GM23338 (cell line): Measurements from ENCODE around the gene RS1. TPM values are rescaled to one million over a fixed set of nuclear protein-coding genes. Genes with fewer than 3 reads are reported as not detected.

Source experiments
- ATAC-seq: fragments of 200-7000 bp; cut with Tn5 transposase; 3 replicates; pipeline ENCODE4 v1.9.1; 2020
- DNase-seq: peaks from one replicate; pipeline ENCODE4 v3.0.0-alpha.2; 2015; ENCODE audit warnings: low spot score
- H2AFZ ChIP-seq: fragments of 200-600 bp; sonication (generic); 2 replicates; pipeline ENCODE4 v1.8.0; 2016; ENCODE audit warnings: antibody characterized with exemption, mild to moderate bottlenecking, moderate library complexity
- H3F3A ChIP-seq: fragments of 200-600 bp; sonication (generic); replicated peaks from 2 replicates; pipeline ENCODE4 v1.8.0; 2017; ENCODE audit warnings: antibody characterized with exemption, mixed run types, low read depth
- H3K27ac ChIP-seq: fragments of 200-600 bp; sonication (generic); 2 replicates; pipeline ENCODE4 v1.6.1; 2016; ENCODE audit warnings: low read depth
- H3K27me3 ChIP-seq: fragments of 200-600 bp; sonication (generic); 2 replicates; pipeline ENCODE4 v1.8.0; 2016; ENCODE audit warnings: mild to moderate bottlenecking, mixed run types, moderate library complexity; ENCODE audit not compliant: insufficient read depth
- H3K36me3 ChIP-seq: fragments of 200-600 bp; sonication (generic); 2 replicates; pipeline ENCODE4 v1.8.0; 2016; ENCODE audit warnings: mild to moderate bottlenecking; ENCODE audit not compliant: insufficient read depth
- H3K4me1 ChIP-seq: fragments of 200-600 bp; sonication (generic); 2 replicates; pipeline ENCODE4 v1.8.0; 2016; ENCODE audit warnings: mild to moderate bottlenecking, moderate library complexity; ENCODE audit not compliant: insufficient read depth
- H3K4me2 ChIP-seq: fragments of 200-600 bp; sonication (generic); 2 replicates; pipeline ENCODE4 v1.7.1; 2017; ENCODE audit warnings: mixed run types
- H3K4me3 ChIP-seq: fragments of 200-600 bp; sonication (generic); 2 replicates; pipeline ENCODE4 v1.6.1; 2016; ENCODE audit warnings: mixed run types
- H3K79me2 ChIP-seq: fragments of 200-600 bp; sonication (generic); replicated peaks from 2 replicates; pipeline ENCODE4 v1.8.0; 2017; ENCODE audit warnings: mild to moderate bottlenecking; ENCODE audit not compliant: insufficient read depth
- H3K9me2 ChIP-seq: fragments of 200-600 bp; sonication (generic); 2 replicates; pipeline ENCODE4 v1.8.0; 2017; ENCODE audit not compliant: insufficient read depth
- H4K20me1 ChIP-seq: fragments of 200-600 bp; sonication (generic); replicated peaks from 2 replicates; pipeline ENCODE4 v1.8.0; 2017; ENCODE audit warnings: mild to moderate bottlenecking; ENCODE audit not compliant: insufficient read depth
- H3K27ac Mint-ChIP-seq: 2 replicates; pipeline ENCODE4 v1.8.0; 2020; ENCODE audit warnings: inconsistent platforms, mild to moderate bottlenecking, moderate library complexity, mixed read lengths
- H3K27me3 Mint-ChIP-seq: 3 replicates; pipeline ENCODE4 v1.8.0; 2022; ENCODE audit warnings: low read depth, mild to moderate bottlenecking, moderate library complexity, mixed read lengths, inconsistent platforms; ENCODE audit not compliant: insufficient read depth, poor library complexity
- H3K36me3 Mint-ChIP-seq: 3 replicates; pipeline ENCODE4 v1.8.0; 2021; ENCODE audit warnings: low read depth, mild to moderate bottlenecking, inconsistent platforms, moderate library complexity, mixed read lengths
- H3K4me1 Mint-ChIP-seq: 3 replicates; pipeline ENCODE4 v1.8.0; 2020; ENCODE audit warnings: mild to moderate bottlenecking, inconsistent platforms, mixed read lengths
- H3K4me3 Mint-ChIP-seq: 3 replicates; pipeline ENCODE4 v1.8.0; 2021; ENCODE audit warnings: moderate library complexity, mild to moderate bottlenecking, inconsistent platforms, mixed read lengths
- H3K9me3 Mint-ChIP-seq: 3 replicates; pipeline ENCODE4 v1.8.0; 2020; ENCODE audit warnings: moderate library complexity, mild to moderate bottlenecking, inconsistent platforms, mixed read lengths
- CREB1 ChIP-seq: fragments of 250-450 bp; sonication (Bioruptor Pico); IDR thresholded peaks from 2 replicates; pipeline ENCODE4 v1.5.0; 2020; ENCODE audit warnings: low read depth, mild to moderate bottlenecking, moderate library complexity
- EZH2 ChIP-seq: fragments of 200-600 bp; sonication (generic); IDR thresholded peaks from one replicate; pipeline ENCODE4 v1.8.0; 2017; ENCODE audit warnings: antibody characterized with exemption, mild to moderate bottlenecking, low read depth; ENCODE audit not compliant: unreplicated experiment
- EZH2phosphoT487 ChIP-seq: fragments of 200-600 bp; sonication (generic); IDR thresholded peaks from one replicate; pipeline ENCODE4 v1.8.1; 2018; ENCODE audit warnings: antibody characterized with exemption; ENCODE audit not compliant: unreplicated experiment
- JUNB ChIP-seq: IDR thresholded peaks from one replicate; pipeline ENCODE4 v1.6.1; 2016; ENCODE audit warnings: antibody characterized with exemption; ENCODE audit not compliant: unreplicated experiment
- NANOG ChIP-seq: IDR thresholded peaks from 2 replicates; pipeline ENCODE4 v1.6.1; 2016; ENCODE audit warnings: antibody characterized with exemption, borderline replicate concordance
- POLR2AphosphoS5 ChIP-seq: IDR thresholded peaks from 2 replicates; pipeline ENCODE4 v1.6.1; 2016; ENCODE audit warnings: antibody characterized with exemption, low read depth
- STAT1 ChIP-seq: IDR thresholded peaks from one replicate; pipeline ENCODE4 v1.6.1; 2016; ENCODE audit warnings: antibody characterized with exemption; ENCODE audit not compliant: unreplicated experiment
- ZNF114 ChIP-seq: fragments of 250-450 bp; sonication (Bioruptor Pico); IDR thresholded peaks from 2 replicates; pipeline ENCODE4 v1.5.0; 2020; ENCODE audit warnings: mild to moderate bottlenecking, moderate library complexity
- ZNF331 ChIP-seq: fragments of 250-450 bp; sonication (Bioruptor Pico); IDR thresholded peaks from 2 replicates; pipeline ENCODE4 v1.5.0; 2020; ENCODE audit warnings: low read depth, mild to moderate bottlenecking, moderate library complexity
- polyA plus RNA-seq: library from polyadenylated mRNA; unstranded; fragments of >200 nt; fragmentation: Nextera tagmentation; extraction: Ambion mirVana; gene quantifications from 2 replicates; pipeline ENCODE4 v1.2.1, GENCODE V29; 2016
- total RNA-seq: library from RNA; depleted of rRNA; stranded (reverse); fragments of >200 nt; shearing (Covaris generic); gene quantifications from 2 replicates; pipeline ENCODE4 v1.2.3, GENCODE V29; 2014
- TF ChIP-seq, protein P1 (sequence below): fragments of 250-450 bp; sonication (Bioruptor Pico); IDR thresholded peaks from 2 replicates; pipeline ENCODE4 v1.5.0; 2020; ENCODE audit warnings: mild to moderate bottlenecking, moderate library complexity
- TF ChIP-seq, protein P2 (sequence below): IDR thresholded peaks from one replicate; pipeline ENCODE4 v1.6.1; 2018; ENCODE audit warnings: antibody characterized with exemption; ENCODE audit not compliant: unreplicated experiment
- TF ChIP-seq, protein P3 (sequence below): IDR thresholded peaks from 2 replicates; pipeline ENCODE4 v1.6.1; 2016; ENCODE audit warnings: antibody characterized with exemption
- TF ChIP-seq, protein P4 (sequence below), 2 experiments: fragments of 200-600 bp in 1 of 2; sonication (generic) in 1 of 2; conservative IDR thresholded peaks; 2 replicates each; pipeline versions ENCODE4 v1.5.1 to v1.6.1; 2016 to 2017; ENCODE audit warnings: antibody characterized with exemption in 2 of 2, low read depth in 2 of 2, mild to moderate bottlenecking in 2 of 2, moderate library complexity in 1 of 2

Gene RS1
- total and polyA plus RNA-seq, 2 experiments from 2014 or later: not detected

DNA sequence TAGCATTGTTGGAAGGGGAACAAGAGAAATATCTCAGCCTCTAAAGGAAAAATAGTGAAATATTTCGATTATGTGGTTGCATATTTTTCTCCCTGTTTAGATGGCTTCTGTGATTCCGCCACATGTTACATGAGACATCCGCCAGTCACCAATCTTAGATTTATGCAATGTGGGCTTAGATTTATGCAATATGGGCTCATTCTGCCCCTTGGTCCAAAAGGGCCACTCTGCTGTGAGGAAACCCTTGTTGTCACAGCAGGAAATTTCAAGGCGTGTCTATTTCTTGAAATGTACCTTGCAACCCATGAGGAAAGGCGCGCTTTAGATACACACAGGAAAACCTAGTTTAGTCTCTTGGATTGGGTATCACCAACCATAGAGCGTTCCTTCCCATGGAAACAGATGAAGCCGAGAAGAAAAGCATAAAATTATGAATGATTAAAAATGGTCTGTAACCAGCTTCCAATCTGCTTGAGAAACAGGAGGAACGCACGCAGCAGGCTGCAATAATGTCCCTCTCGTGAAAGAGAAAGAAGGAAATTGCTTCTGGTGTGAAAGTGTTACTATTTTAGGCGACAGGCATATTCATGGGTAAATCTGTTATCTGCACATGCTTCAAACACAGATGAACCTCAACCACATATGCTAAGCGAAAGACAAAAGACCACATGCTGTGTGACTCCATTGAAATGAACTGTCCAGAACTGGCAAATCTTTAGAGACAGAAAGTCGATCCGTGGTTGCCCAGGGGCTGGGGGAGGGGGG, 3.7 kb downstream of the RS1 start:
- no peak overlapping the region for H3K4me3 ChIP-seq
- Mint-ChIP-seq H3K27ac (no peak overlapping the region), H3K27me3 (peaks cover 3% of the 10 kb centered on the region), H3K9me3 (peaks cover 3% of the 10 kb centered on the region; the same call in 1 of the 3 replicates), H3K4me3 (no peak overlapping the region), H3K4me1 (peaks cover 3% of the 10 kb centered on the region; the same call in 2 of the 3 replicates), H3K36me3 (no peaks in the 10 kb centered on the region)
- TF ChIP-seq ZNF114 (CRISPR knock-in tag) (no peak), POLR2AphosphoS5 (no peak), ZNF331 (no peak), CREB1 (CRISPR knock-in tag) (no peak), EZH2phosphoT487 (no peak), STAT1 (no peak), JUNB (no peak), NANOG (no peak), EZH2 (no peak)
- TF ChIP-seq, protein P1, sequence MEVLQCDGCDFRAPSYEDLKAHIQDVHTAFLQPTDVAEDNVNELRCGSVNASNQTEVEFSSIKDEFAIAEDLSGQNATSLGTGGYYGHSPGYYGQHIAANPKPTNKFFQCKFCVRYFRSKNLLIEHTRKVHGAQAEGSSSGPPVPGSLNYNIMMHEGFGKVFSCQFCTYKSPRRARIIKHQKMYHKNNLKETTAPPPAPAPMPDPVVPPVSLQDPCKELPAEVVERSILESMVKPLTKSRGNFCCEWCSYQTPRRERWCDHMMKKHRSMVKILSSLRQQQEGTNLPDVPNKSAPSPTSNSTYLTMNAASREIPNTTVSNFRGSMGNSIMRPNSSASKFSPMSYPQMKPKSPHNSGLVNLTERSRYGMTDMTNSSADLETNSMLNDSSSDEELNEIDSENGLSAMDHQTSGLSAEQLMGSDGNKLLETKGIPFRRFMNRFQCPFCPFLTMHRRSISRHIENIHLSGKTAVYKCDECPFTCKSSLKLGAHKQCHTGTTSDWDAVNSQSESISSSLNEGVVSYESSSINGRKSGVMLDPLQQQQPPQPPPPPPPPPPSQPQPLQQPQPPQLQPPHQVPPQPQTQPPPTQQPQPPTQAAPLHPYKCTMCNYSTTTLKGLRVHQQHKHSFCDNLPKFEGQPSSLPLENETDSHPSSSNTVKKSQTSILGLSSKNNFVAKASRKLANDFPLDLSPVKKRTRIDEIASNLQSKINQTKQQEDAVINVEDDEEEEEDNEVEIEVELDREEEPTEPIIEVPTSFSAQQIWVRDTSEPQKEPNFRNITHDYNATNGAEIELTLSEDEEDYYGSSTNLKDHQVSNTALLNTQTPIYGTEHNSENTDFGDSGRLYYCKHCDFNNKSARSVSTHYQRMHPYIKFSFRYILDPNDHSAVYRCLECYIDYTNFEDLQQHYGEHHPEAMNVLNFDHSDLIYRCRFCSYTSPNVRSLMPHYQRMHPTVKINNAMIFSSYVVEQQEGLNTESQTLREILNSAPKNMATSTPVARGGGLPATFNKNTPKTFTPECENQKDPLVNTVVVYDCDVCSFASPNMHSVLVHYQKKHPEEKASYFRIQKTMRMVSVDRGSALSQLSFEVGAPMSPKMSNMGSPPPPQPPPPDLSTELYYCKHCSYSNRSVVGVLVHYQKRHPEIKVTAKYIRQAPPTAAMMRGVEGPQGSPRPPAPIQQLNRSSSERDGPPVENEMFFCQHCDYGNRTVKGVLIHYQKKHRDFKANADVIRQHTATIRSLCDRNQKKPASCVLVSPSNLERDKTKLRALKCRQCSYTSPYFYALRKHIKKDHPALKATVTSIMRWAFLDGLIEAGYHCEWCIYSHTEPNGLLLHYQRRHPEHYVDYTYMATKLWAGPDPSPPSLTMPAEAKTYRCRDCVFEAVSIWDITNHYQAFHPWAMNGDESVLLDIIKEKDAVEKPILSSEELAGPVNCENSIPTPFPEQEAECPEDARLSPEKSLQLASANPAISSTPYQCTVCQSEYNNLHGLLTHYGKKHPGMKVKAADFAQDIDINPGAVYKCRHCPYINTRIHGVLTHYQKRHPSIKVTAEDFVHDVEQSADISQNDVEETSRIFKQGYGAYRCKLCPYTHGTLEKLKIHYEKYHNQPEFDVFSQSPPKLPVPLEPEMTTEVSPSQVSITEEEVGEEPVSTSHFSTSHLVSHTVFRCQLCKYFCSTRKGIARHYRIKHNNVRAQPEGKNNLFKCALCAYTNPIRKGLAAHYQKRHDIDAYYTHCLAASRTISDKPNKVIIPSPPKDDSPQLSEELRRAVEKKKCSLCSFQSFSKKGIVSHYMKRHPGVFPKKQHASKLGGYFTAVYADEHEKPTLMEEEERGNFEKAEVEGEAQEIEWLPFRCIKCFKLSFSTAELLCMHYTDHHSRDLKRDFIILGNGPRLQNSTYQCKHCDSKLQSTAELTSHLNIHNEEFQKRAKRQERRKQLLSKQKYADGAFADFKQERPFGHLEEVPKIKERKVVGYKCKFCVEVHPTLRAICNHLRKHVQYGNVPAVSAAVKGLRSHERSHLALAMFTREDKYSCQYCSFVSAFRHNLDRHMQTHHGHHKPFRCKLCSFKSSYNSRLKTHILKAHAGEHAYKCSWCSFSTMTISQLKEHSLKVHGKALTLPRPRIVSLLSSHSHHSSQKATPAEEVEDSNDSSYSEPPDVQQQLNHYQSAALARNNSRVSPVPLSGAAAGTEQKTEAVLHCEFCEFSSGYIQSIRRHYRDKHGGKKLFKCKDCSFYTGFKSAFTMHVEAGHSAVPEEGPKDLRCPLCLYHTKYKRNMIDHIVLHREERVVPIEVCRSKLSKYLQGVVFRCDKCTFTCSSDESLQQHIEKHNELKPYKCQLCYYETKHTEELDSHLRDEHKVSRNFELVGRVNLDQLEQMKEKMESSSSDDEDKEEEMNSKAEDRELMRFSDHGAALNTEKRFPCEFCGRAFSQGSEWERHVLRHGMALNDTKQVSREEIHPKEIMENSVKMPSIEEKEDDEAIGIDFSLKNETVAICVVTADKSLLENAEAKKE (CRISPR knock-in tag): no peak
- TF ChIP-seq, protein P2, sequence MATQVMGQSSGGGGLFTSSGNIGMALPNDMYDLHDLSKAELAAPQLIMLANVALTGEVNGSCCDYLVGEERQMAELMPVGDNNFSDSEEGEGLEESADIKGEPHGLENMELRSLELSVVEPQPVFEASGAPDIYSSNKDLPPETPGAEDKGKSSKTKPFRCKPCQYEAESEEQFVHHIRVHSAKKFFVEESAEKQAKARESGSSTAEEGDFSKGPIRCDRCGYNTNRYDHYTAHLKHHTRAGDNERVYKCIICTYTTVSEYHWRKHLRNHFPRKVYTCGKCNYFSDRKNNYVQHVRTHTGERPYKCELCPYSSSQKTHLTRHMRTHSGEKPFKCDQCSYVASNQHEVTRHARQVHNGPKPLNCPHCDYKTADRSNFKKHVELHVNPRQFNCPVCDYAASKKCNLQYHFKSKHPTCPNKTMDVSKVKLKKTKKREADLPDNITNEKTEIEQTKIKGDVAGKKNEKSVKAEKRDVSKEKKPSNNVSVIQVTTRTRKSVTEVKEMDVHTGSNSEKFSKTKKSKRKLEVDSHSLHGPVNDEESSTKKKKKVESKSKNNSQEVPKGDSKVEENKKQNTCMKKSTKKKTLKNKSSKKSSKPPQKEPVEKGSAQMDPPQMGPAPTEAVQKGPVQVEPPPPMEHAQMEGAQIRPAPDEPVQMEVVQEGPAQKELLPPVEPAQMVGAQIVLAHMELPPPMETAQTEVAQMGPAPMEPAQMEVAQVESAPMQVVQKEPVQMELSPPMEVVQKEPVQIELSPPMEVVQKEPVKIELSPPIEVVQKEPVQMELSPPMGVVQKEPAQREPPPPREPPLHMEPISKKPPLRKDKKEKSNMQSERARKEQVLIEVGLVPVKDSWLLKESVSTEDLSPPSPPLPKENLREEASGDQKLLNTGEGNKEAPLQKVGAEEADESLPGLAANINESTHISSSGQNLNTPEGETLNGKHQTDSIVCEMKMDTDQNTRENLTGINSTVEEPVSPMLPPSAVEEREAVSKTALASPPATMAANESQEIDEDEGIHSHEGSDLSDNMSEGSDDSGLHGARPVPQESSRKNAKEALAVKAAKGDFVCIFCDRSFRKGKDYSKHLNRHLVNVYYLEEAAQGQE: no peak
- TF ChIP-seq, protein P3, sequence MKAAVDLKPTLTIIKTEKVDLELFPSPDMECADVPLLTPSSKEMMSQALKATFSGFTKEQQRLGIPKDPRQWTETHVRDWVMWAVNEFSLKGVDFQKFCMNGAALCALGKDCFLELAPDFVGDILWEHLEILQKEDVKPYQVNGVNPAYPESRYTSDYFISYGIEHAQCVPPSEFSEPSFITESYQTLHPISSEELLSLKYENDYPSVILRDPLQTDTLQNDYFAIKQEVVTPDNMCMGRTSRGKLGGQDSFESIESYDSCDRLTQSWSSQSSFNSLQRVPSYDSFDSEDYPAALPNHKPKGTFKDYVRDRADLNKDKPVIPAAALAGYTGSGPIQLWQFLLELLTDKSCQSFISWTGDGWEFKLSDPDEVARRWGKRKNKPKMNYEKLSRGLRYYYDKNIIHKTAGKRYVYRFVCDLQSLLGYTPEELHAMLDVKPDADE: no peak
- TF ChIP-seq, protein P4, sequence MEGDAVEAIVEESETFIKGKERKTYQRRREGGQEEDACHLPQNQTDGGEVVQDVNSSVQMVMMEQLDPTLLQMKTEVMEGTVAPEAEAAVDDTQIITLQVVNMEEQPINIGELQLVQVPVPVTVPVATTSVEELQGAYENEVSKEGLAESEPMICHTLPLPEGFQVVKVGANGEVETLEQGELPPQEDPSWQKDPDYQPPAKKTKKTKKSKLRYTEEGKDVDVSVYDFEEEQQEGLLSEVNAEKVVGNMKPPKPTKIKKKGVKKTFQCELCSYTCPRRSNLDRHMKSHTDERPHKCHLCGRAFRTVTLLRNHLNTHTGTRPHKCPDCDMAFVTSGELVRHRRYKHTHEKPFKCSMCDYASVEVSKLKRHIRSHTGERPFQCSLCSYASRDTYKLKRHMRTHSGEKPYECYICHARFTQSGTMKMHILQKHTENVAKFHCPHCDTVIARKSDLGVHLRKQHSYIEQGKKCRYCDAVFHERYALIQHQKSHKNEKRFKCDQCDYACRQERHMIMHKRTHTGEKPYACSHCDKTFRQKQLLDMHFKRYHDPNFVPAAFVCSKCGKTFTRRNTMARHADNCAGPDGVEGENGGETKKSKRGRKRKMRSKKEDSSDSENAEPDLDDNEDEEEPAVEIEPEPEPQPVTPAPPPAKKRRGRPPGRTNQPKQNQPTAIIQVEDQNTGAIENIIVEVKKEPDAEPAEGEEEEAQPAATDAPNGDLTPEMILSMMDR (conservative IDR thresholded peaks at IDR 0.05; ENCODE audit: low read depth in 2 of 2): no peak
- no peak overlapping the region for H3K27ac ChIP-seq
- H3F3A ChIP-seq: no peaks in the 10 kb centered on the region
- no peaks in the 10 kb centered on the region for H3K4me1 ChIP-seq
- H3K4me2 ChIP-seq: no peak overlapping the region
- H2AFZ ChIP-seq: no peak overlapping the region
- H3K79me2 ChIP-seq: no peaks in the 10 kb centered on the region
- no peaks in the 10 kb centered on the region for H3K36me3 ChIP-seq
- no peak for DNase-seq
- H4K20me1 ChIP-seq: no peaks in the 10 kb centered on the region
- no peaks in the 10 kb centered on the region for H3K9me2 ChIP-seq
- no peak for ATAC-seq
- no peaks in the 10 kb centered on the region for H3K27me3 ChIP-seq
